T-helper 2 cell (primary cell): ENCODE data around the gene PLCH1.
A peak's percentile ranks its signal among the peaks of the same experiment; 100 is the strongest.

Experiments used
- DNase-seq, 5 experiments: peaks; one replicate each; pipeline versions ENCODE4 v3.0.0 to v3.0.0-alpha.2; 2012 to 2022

Gene PLCH1

GRCh38 chr3:155682426-155683343, 62.2 kb downstream of the PLCH1 start:
- DNase-seq = no peak

DNA sequence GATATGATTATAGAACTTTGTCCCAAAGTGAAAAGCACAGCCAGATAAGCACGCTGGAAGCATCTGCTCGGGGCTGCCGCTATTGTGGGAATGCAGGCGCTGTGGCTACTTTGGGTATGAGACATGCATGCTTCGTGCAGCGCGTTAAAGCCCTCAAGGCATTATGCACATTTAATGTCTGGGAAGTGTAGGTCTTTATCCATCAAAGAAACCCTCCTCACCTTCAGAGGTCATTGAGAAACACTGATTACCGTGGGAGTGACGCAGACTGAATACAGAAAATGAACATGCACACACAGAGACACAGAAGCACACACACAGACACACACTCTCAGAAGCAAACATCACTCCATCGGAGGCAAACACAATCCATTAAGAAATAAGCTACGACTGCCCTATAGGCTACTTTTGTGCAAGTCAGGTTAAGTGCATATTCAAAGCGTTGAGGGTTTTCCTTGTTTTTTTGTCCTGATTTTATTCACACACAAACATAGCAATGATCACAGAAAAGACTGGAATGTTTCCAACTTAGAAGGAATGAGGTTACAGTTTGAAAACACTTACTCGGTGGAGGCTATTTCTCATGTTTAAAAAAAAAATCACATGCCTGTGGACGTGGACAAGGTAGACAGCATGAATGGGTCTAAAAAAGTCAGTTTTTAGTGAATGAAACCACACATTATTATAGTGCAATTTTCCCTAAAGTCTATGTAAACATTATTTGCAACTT, 68.5 kb downstream of the PLCH1 start:
- no peak for DNase-seq

GRCh38 chr3:155675094-155675493, 69.8 kb downstream of the PLCH1 start:
- no peak for DNase-seq

DNA sequence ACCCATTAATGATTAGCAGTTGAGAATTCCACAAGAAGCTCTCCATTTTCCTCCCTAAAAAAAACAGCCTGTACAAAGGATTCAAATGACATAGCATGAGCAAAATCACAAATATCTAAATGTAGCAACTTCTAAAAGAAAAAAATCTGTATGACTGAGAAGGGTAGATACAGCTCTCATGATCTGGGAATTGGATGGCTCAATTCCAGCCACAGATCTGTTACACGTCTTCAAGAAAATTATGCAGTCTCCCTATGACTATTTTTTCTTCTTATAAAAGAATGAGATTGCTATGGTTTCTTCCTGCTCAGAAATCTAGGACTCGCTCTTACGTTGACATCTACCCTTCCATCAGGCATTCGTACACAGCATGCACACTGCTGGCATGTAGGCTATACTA, 71.5 kb downstream of the PLCH1 start:
- no peak for DNase-seq

- DNase-seq = no peak
Observed at GRCh38 chr3:155670335-155670734, 74.5 kb downstream of the PLCH1 start.

DNA sequence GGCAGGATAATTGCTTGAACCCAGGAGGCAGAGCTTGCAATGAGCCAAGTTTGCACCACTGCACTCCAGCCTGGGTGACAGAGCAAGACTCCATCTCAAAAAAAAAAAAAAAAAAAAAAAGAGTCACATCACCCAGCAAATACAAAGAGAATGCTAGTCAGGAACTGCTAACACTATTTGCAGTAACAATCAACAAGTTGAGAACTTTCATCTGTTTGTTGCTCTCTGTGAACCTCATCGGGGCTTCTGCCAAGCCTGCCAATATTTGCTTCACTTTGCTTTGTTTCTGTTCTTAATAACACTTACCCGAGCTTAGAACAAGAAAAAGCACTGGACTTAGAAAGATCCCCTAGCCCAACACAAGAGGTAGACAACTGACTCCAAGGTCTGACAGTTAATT, 76.9 kb downstream of the PLCH1 start:
- no peak for DNase-seq

DNA sequence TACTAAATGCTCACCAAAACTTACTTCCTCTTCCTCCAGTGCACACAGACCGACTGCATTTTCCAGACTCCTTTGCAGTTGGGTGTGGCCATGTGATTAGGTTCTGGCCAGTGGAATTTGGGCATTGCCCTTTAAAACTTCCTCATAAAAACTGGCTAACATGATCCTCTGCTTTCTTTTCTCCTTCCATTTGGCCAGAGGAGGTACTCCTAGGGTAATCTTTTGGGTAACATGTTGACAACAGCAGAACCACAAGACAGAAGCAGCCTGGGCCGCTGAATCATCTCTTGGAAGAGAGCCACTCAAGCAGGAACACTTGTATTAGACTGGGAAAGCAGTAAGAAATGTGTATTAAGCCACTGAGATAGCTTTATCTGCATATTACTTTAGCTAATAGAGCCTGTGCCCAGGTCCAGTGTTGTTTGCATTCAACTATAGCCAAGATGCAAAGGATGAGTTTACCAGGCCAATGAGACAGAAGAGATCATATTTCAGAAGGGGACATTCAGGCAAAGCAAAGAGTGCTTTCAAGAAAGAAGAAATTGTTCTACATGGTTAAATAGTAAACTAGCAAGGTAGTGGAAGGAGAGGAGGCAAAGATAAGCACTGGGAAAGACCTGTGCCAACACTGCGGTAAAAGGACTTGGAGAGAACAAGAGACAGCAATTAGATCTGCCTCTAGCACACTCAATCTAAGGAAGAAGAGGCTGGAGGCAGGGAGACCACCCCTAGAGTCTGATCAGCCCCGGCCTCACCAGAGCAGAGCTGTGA, 79.8 kb downstream of the PLCH1 start:
- no peak for DNase-seq

- no peak for DNase-seq
Observed at GRCh38 chr3:155663467-155664212, 81.2 kb downstream of the PLCH1 start.

- DNase-seq = peak in 1 of 5 experiments; percentile 13
Observed at GRCh38 chr3:155661760-155662159, 83.1 kb downstream of the PLCH1 start.

DNA sequence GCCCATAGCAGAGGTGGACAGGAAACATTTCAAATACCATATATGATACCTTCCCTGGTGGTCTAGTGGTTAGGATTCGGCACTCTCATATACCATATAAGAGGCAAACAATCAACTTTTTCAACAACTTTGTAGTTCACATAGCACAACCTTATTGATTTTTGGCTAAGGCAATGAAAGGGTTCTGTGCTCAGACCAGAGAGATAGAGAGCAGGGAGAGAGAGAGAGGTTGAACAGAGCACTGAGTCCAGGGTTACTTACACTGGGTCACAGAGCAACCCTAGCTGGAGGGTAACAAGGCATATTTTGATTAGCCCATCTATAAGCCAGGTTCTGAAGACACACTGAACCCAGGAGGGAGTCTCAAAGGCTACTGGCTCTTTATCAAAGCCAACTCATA, 83.8 kb downstream of the PLCH1 start:
- DNase-seq = no peak

DNA sequence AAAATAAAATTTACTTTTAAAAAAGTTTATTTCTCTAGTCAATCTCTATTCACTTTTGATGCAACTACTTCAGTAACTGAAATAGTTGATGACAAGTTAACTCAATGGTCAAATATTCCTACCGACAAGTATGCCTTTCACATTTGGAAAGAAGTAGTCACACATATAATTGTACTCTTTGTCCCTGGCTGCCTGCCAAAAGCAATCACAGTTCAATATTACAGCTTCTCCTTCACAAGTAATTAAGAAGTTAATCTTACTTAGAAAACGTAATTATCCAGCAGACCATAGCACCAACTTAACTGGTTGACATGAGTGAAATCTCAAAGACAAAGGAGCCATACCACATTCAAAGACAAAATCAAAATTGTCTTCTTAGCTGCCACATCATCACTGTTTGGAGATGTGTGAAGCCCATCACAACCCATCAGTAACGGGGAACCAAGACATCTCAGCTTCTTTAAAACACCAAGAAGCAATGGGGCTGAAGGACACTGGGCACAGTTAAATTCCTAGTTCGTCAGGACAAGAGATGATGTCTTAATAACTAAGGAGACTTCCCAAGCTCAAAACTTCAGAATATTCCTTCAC, 86.1 kb downstream of the PLCH1 start:
- DNase-seq = no peak

GRCh38 chr3:155658006-155658405, 86.9 kb downstream of the PLCH1 start:
- DNase-seq = no peak

- no peak for DNase-seq
Observed at GRCh38 chr3:155657161-155657560, 87.7 kb downstream of the PLCH1 start.

- no peak for DNase-seq
Observed at GRCh38 chr3:155656466-155656865, 88.4 kb downstream of the PLCH1 start.

DNA sequence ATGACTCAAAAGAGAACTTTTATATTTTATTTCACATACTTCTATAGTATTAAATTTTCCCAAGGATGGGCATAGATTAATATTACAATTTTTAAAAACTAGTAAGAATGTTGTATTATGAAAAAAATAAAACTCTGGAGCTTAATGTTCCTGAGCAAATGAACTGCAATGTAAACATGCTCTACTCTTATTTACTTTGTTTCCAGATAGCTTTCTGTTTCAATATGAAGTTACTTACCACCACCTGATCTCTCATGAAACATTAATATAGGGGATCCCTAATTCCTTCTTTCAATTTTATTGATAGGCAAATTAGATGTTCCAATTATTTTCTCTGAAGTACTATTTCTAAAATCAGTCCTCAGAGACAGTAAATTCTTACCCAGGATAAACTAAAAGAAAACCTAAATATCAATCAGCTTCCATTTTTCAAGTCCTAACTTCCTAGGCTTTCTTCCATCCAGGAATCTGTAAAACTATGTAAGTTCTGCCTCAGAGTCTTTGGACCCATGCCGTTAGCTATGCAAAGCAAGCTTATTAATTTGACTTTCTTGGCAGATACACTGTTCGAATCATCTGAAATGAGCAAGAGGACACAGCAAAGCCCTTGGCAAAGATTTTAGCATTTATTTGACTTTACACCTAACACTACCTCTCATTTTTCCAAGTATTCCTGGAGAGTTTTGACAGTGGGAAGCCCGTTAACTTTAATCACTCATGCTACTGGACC, 93.2 kb downstream of the PLCH1 start:
- DNase-seq = no peak

GRCh38 chr3:155648013-155648591, 96.8 kb downstream of the PLCH1 start:
- DNase-seq = no peak

GRCh38 chr3:155647206-155647605, 97.7 kb downstream of the PLCH1 start:
- DNase-seq = no peak

DNA sequence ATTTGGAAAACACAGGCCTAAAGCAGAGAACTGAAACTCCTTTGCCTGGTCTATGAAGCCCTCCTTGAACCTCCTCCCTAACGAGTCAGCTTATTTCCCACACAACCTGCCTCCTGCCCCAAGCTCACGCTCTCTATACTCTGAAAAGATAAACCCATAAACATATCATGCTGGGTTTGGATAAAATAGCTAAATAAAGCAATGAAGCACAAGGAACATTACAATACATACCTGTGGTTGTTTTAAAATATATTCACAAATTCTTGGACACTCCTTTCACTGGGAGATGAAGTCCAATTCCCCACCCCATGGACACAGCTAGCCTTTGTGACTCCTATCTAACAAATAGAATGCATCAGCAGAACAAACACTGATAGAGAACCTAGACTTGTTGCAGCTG, 98.2 kb downstream of the PLCH1 start:
- DNase-seq = no peak

DNA sequence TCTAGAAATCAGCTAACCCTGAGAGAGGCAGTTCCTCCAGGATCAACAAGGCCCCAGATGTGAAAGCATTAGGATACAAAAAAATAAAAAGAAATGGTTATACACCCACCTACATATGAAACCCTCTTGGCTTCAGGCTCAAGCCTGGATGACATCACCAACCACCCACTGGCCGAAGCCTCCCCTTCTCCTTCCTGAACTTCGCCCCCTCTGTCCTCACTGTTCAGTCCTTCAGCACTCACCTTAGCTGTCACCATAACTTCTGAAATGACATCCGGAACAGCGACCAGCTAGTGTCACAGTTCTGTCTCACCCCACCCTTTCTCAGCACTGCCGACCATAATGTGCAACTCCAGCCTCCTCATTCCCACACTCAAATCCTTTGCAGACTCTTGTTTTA, 98.7 kb downstream of the PLCH1 start:
- DNase-seq = no peak

DNA sequence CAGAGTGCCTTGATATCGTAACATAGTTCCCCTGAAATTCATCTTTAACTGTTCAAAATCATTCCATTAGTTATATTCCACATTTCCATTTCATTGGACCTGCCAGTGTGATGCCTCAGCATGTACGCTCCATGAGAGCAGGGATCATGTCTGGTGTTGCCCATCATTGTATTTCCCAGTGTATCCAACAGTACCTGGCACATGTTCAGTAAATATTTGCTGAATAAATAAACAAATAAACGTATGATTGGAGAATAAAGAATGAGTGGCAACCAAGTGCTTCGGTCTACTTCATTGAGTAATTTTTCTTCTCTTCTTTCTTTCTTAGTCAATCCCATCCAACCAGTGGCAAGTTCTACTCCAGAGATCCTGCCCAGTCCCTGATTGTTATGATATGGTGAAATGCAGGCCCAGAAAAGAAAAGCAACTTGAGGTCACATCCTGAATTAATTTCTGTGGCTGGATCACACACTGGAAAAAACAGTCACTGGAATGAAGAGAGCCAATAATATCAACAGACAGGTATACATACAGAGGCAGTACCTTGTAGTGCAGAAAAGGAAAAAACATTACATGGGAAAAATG, 101.2 kb downstream of the PLCH1 start:
- no peak for DNase-seq

GRCh38 chr3:155641956-155642355, 102.9 kb downstream of the PLCH1 start:
- no peak for DNase-seq
